Small intestine (tissue), 7 donors: ENCODE data around the gene OR5D13. TPM values are rescaled to one million over a fixed set of nuclear protein-coding genes. Genes with fewer than 3 reads are reported as not detected.

Source experiments
- DNase-seq, 2 donors: peaks; one replicate each; pipeline versions ENCODE4 v3.0.0 to v3.0.0-alpha.2; 2013
- FAIRE-seq: peaks from 2 replicates; lab custom pipeline; 2012; peaks lifted over from hg19 to GRCh38; lab: Jason Lieb, UNC
- H3K27ac ChIP-seq, 3 donors: one replicate each; pipeline ENCODE4 v1.5.1; 2013; ENCODE audit warnings: low read length in 2 of 3, mild to moderate bottlenecking in 2 of 3, control low read depth in 1 of 3, inconsistent platforms in 1 of 3, low read depth in 1 of 3, moderate library complexity in 1 of 3
- H3K27me3 ChIP-seq, 3 donors: one replicate each; pipeline ENCODE4 v1.6.1; 2013; ENCODE audit warnings: low read length in 3 of 3, inconsistent platforms in 1 of 3; ENCODE audit not compliant: control insufficient read depth in 3 of 3, insufficient read depth in 3 of 3
- H3K36me3 ChIP-seq, 3 donors: one replicate each; pipeline ENCODE4 v1.6.1; 2013; ENCODE audit warnings: low read length in 3 of 3, inconsistent platforms in 1 of 3, low read depth in 1 of 3, mild to moderate bottlenecking in 1 of 3, moderate library complexity in 1 of 3; ENCODE audit not compliant: control insufficient read depth in 3 of 3, insufficient read depth in 2 of 3
- H3K4me1 ChIP-seq, 3 donors: one replicate each; pipeline ENCODE4 v1.6.1; 2013; ENCODE audit warnings: low read length in 2 of 3, inconsistent platforms in 1 of 3, low read depth in 1 of 3, mild to moderate bottlenecking in 1 of 3, moderate library complexity in 1 of 3; ENCODE audit not compliant: control insufficient read depth in 3 of 3, insufficient read depth in 2 of 3
- H3K4me3 ChIP-seq, 3 donors: one replicate each; pipeline ENCODE4 v1.5.1; 2013; ENCODE audit warnings: low read length in 3 of 3, control low read depth in 1 of 3, inconsistent platforms in 1 of 3, low read depth in 1 of 3, mild to moderate bottlenecking in 1 of 3, moderate library complexity in 1 of 3
- H3K9me3 ChIP-seq, 2 donors: one replicate each; pipeline ENCODE4 v1.6.1; 2013; ENCODE audit warnings: low read depth in 1 of 2, low read length in 1 of 2; ENCODE audit not compliant: control insufficient read depth in 2 of 2, insufficient read depth in 1 of 2
- WGBS, 3 donors: extraction: QIAGEN DNeasy Blood & Tissue Kit; methylation state at CpG; one replicate each; pipeline ENCODE4 v1.1.7; 2013; 5-methylcytosine and 5-hydroxymethylcytosine counted together
- polyA plus RNA-seq, 4 donors: library from polyadenylated mRNA; stranded (reverse) in 3 of 4; unstranded in 1 of 4; fragments of 200-250 nt in 3 of 4; fragments of 120-200 nt in 1 of 4; gene quantifications; one replicate each; pipeline versions ENCODE4 v1.2.1 to v1.2.3, GENCODE V29; 2013
- donor health status: healthy with polysubstance abuse.
- donor health status: control.
- donor health status: control.
- donor health status: Bipolar disorder and iron deficiency.
- donor health status: healthy.

Gene OR5D13
- polyA plus RNA-seq, 4 donors: not detected

DNA sequence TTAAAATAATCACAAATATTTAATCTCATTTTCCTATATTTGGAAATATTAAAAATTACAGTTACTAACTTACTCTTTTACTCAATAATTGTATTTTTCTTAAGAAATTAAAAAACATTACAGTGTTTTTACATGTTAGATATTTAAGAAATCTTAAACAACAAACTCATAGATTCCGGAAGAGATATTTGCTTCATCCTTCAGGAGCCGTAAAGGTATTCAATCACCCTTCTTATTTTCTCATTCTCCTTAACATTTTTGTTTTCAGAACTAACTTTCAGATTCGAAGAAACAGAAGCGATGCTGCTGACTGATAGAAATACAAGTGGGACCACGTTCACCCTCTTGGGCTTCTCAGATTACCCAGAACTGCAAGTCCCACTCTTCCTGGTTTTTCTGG is 46.1 kb downstream of the OR5D13 start, which contains the start of gene OR5D18:
Gene OR5D18 (plus strand): TSS at position 301 of the 400 bp plus-strand sequence. CDS start 0 bp downstream, at position 301.
- no peak for DNase-seq
- H3K27ac ChIP-seq: no peak within 1 kb of the TSS
- H3K4me3 ChIP-seq: no peak within 1 kb of the TSS
- no peaks in the 10 kb centered on the region for H3K4me1 ChIP-seq
- peaks cover 0 to 20% of the 10 kb centered on the region in 2 donors for H3K9me3 ChIP-seq
- FAIRE-seq: no peak
- no peaks in the 10 kb centered on the region for H3K27me3 ChIP-seq
- WGBS, 3 donors: 82 to 88% (median 82%) methylated on average over 5 of the region's 5 CpGs
- no peaks in the 10 kb centered on the region for H3K36me3 ChIP-seq

Other genes with a start within 250 kb of the OR5D13 start
- not detected for gene OR4C15, start 219.0 kb upstream of the OR5D13 start, polyA plus RNA-seq
- not detected for gene OR4C16, start 201.3 kb upstream of the OR5D13 start, polyA plus RNA-seq
- not detected for gene OR4C11, start 165.8 kb upstream of the OR5D13 start, polyA plus RNA-seq
- gene OR4P4, start 138.3 kb upstream of the OR5D13 start, polyA plus RNA-seq: not detected
- gene OR4S2, start 125.1 kb upstream of the OR5D13 start, polyA plus RNA-seq: not detected
- gene OR4C6, start 111.2 kb upstream of the OR5D13 start, polyA plus RNA-seq: not detected
- gene OR5D14, start 22.1 kb downstream of the OR5D13 start, polyA plus RNA-seq: not detected
- gene OR5L1, start 37.9 kb downstream of the OR5D13 start, polyA plus RNA-seq: not detected
- gene OR5D18, start 46.2 kb downstream of the OR5D13 start, polyA plus RNA-seq: not detected
- not detected for gene OR5L2, start 53.8 kb downstream of the OR5D13 start, polyA plus RNA-seq
- not detected for gene OR5D16, start 65.3 kb downstream of the OR5D13 start, polyA plus RNA-seq
- gene TRIM51, start 109.9 kb downstream of the OR5D13 start, polyA plus RNA-seq: not detected
- not detected for gene OR5W2, start 141.1 kb downstream of the OR5D13 start, polyA plus RNA-seq
- gene OR5I1, start 163.0 kb downstream of the OR5D13 start, polyA plus RNA-seq: not detected
- gene OR10AG1, start 196.5 kb downstream of the OR5D13 start, polyA plus RNA-seq: not detected
- gene OR5F1, start 221.2 kb downstream of the OR5D13 start, polyA plus RNA-seq: not detected